Ramos (cell line): Measurements from ENCODE around the gene SBK1.
"Not testable (repeated sequence)": the region's sequence is repeated elsewhere in the genome, so short reads cannot be mapped to it uniquely, and the experiment has no call there.

Source experiments
- in situ Hi-C: fragments of 300-500 bp; cut with MboI; formaldehyde crosslinking; loops from one replicate; pipeline ENCODE4 v1.14.3; 2022; ENCODE audit warnings: low sequenced_read_pairs; ENCODE audit not compliant: unreplicated experiment

SBK1 gene

GRCh38 chr16:28291651-28292626 is at the start of gene SBK1:
SBK1 (plus strand) TSS chr16:28292525; CDS start chr16:28317392, 24,867 bp downstream.
- in situ Hi-C loops, result no loop called here

GRCh38 chr16:28249483-28249882 is 42.8 kb upstream of the SBK1 start:
- in situ Hi-C loops, result not testable (repeated sequence)

- in situ Hi-C loops, result no loop called here
Measured at GRCh38 chr16:28250999-28251398, 41.3 kb upstream of the SBK1 start.

- in situ Hi-C loops, result no loop called here
Measured at GRCh38 chr16:28254158-28254557, 38.2 kb upstream of the SBK1 start.

- in situ Hi-C loops, result no loop called here
Measured at GRCh38 chr16:28255838-28256237, 36.5 kb upstream of the SBK1 start.

- in situ Hi-C loops, result no loop called here
Measured at GRCh38 chr16:28257256-28257655, 35.1 kb upstream of the SBK1 start.

GRCh38 chr16:28258567-28258966 is 33.8 kb upstream of the SBK1 start:
- in situ Hi-C loops, result no loop called here

- in situ Hi-C loops, result no loop called here
Measured at GRCh38 chr16:28259091-28259780, 33.1 kb upstream of the SBK1 start.

- in situ Hi-C loops, result no loop called here
Measured at GRCh38 chr16:28259781-28260150, 32.6 kb upstream of the SBK1 start.

- in situ Hi-C loops, result no loop called here
Measured at GRCh38 chr16:28260193-28260592, 32.1 kb upstream of the SBK1 start.

GRCh38 chr16:28261942-28262341 is 30.4 kb upstream of the SBK1 start:
- in situ Hi-C loops, result no loop called here

- in situ Hi-C loops, result no loop called here
Measured at GRCh38 chr16:28263305-28263704, 29.0 kb upstream of the SBK1 start.

- in situ Hi-C loops, result no loop called here
Measured at GRCh38 chr16:28264656-28265055, 27.7 kb upstream of the SBK1 start.

- in situ Hi-C loops, result no loop called here
Measured at GRCh38 chr16:28265822-28266221, 26.5 kb upstream of the SBK1 start.

- in situ Hi-C loops, result no loop called here
Measured at GRCh38 chr16:28267356-28267755, 25.0 kb upstream of the SBK1 start.

- in situ Hi-C loops, result no loop called here
Measured at GRCh38 chr16:28273511-28273910, 18.8 kb upstream of the SBK1 start.

GRCh38 chr16:28274676-28275075 is 17.6 kb upstream of the SBK1 start:
- in situ Hi-C loops, result no loop called here

- in situ Hi-C loops, result no loop called here
Measured at GRCh38 chr16:28276301-28276700, 16.0 kb upstream of the SBK1 start.

GRCh38 chr16:28277537-28278388 is 14.6 kb upstream of the SBK1 start:
- in situ Hi-C loops, result no loop called here

- in situ Hi-C loops, result no loop called here
Measured at GRCh38 chr16:28279006-28279405, 13.3 kb upstream of the SBK1 start.
